GM19455 (cell line): ENCODE data around the gene IQCC.

Experiments used
- ATAC-seq: cut with Tn5 transposase; IDR thresholded peaks from one replicate; pipeline ENCODE4 v1.9.1; 2021; ENCODE audit not compliant: unreplicated experiment

IQCC gene

GRCh38 chr1:32221980-32222755 is 16.7 kb downstream of the IQCC start, which contains the start of the genes EIF3I and TMEM234:
Gene EIF3I (plus strand): TSS chr1:32222407. CDS start chr1:32222442, 35 bp downstream.
Gene TMEM234 (minus strand): TSS chr1:32222353. CDS start chr1:32222322, 31 bp downstream.
- ATAC-seq: peak; percentile 92

GRCh38 chr1:32223683-32224082 is 18.2 kb downstream of the IQCC start:
- ATAC-seq: no peak

- ATAC-seq: no peak
Measured at GRCh38 chr1:32224285-32224684, 18.8 kb downstream of the IQCC start.

GRCh38 chr1:32228771-32229170 is 23.3 kb downstream of the IQCC start:
- ATAC-seq: no peak

- no peak for ATAC-seq
Measured at GRCh38 chr1:32231843-32232432, 26.5 kb downstream of the IQCC start.

GRCh38 chr1:32232558-32233304 is 27.3 kb downstream of the IQCC start:
- ATAC-seq: no peak

- no peak for ATAC-seq
Measured at GRCh38 chr1:32234792-32235191, 29.3 kb downstream of the IQCC start.

GRCh38 chr1:32239337-32239736 is 33.9 kb downstream of the IQCC start:
- no peak for ATAC-seq

- no peak for ATAC-seq
Measured at GRCh38 chr1:32239790-32240139, 34.3 kb downstream of the IQCC start.

- no peak for ATAC-seq
Measured at GRCh38 chr1:32240140-32240951, 34.9 kb downstream of the IQCC start.

GRCh38 chr1:32241001-32241763 is 35.7 kb downstream of the IQCC start:
- peak; percentile 55 for ATAC-seq

- no peak for ATAC-seq
Measured at GRCh38 chr1:32242341-32242851, 36.9 kb downstream of the IQCC start.

- ATAC-seq: no peak
Measured at GRCh38 chr1:32246888-32247273, 41.4 kb downstream of the IQCC start, which contains the start of gene FAM167B. Gene FAM167B (plus strand): TSS chr1:32247222. CDS start chr1:32247422, 200 bp downstream.

- no peak for ATAC-seq
Measured at GRCh38 chr1:32247452-32247851, 42.0 kb downstream of the IQCC start.

GRCh38 chr1:32247983-32248889 is 42.8 kb downstream of the IQCC start:
- ATAC-seq: no peak

GRCh38 chr1:32249831-32250525 is 44.5 kb downstream of the IQCC start:
- peak; percentile 42 for ATAC-seq

- no peak for ATAC-seq
Measured at GRCh38 chr1:32250893-32251716, 45.6 kb downstream of the IQCC start, which contains the start of gene LCK. Gene LCK (plus strand): TSS chr1:32251265. CDS start chr1:32274330, 23,065 bp downstream.
